DND-41 (cell line): ENCODE results near the gene ABCB8.

Experiments
- CTCF ChIP-seq: IDR thresholded peaks from 2 replicates; pipeline ENCODE4 v1.5.1; 2012; ENCODE audit warnings: borderline replicate concordance, low read length, moderate library complexity, mild to moderate bottlenecking; ENCODE audit not compliant: poor library complexity, severe bottlenecking; ENCODE audit errors: extremely low read depth
- EZH2 ChIP-seq: IDR thresholded peaks from 3 replicates; pipeline ENCODE4 v1.6.1; 2012; ENCODE audit warnings: borderline replicate concordance, low read depth, mild to moderate bottlenecking, moderate library complexity, low read length, inconsistent platforms; ENCODE audit not compliant: severe bottlenecking

- TF ChIP-seq CTCF (no peak), EZH2 (no peak)
Measured at GRCh38 chr7:151065516-151065915, 37.3 kb downstream of the ABCB8 start.
